Fibroblast of peridontal ligament (primary cell): Measurements from ENCODE around the gene CNOT6L.

ENCODE experiments used
- DNase-seq: peaks from one replicate; pipeline ENCODE4 v3.0.0-alpha.2; 2010; ENCODE audit errors: extremely low read depth

Gene CNOT6L

GRCh38 chr4:77820649-77821561 lies 1.7 kb upstream of the CNOT6L start:
- DNase-seq: peak; percentile 49

- DNase-seq: peak; percentile 72
Measured at GRCh38 chr4:77819843-77820648, 878 bp upstream of the CNOT6L start.

- no peak for DNase-seq
Measured at GRCh38 chr4:77819404-77819842, 255 bp upstream of the CNOT6L start.

GRCh38 chr4:77818073-77818601 lies 1.0 kb downstream of the CNOT6L start:
- DNase-seq: peak; percentile 84

- no peak for DNase-seq
Measured at GRCh38 chr4:77817304-77818072, 1.7 kb downstream of the CNOT6L start.

GRCh38 chr4:77816546-77816945 lies 2.6 kb downstream of the CNOT6L start:
- DNase-seq: no peak

- DNase-seq: no peak
Measured at GRCh38 chr4:77815636-77816035, 3.5 kb downstream of the CNOT6L start.

- no peak for DNase-seq
Measured at GRCh38 chr4:77805840-77806239, 13.3 kb downstream of the CNOT6L start.

- peak; percentile 77 for DNase-seq
Measured at GRCh38 chr4:77804471-77804870, 14.7 kb downstream of the CNOT6L start.

GRCh38 chr4:77802402-77802801 lies 16.8 kb downstream of the CNOT6L start:
- no peak for DNase-seq

GRCh38 chr4:77801260-77801608 lies 17.9 kb downstream of the CNOT6L start:
- no peak for DNase-seq

- peak; percentile 72 for DNase-seq
Measured at GRCh38 chr4:77800483-77801259, 18.5 kb downstream of the CNOT6L start.

- DNase-seq: no peak
Measured at GRCh38 chr4:77800077-77800476, 19.1 kb downstream of the CNOT6L start.

- no peak for DNase-seq
Measured at GRCh38 chr4:77798385-77798784, 20.8 kb downstream of the CNOT6L start.

- no peak for DNase-seq
Measured at GRCh38 chr4:77797239-77797638, 21.9 kb downstream of the CNOT6L start.

- no peak for DNase-seq
Measured at GRCh38 chr4:77795326-77795725, 23.8 kb downstream of the CNOT6L start.

GRCh38 chr4:77790146-77790545 lies 29.0 kb downstream of the CNOT6L start:
- DNase-seq: no peak

GRCh38 chr4:77788990-77789389 lies 30.2 kb downstream of the CNOT6L start:
- DNase-seq: no peak

- DNase-seq: no peak
Measured at GRCh38 chr4:77787969-77788368, 31.2 kb downstream of the CNOT6L start.

- no peak for DNase-seq
Measured at GRCh38 chr4:77785669-77786068, 33.5 kb downstream of the CNOT6L start.

GRCh38 chr4:77783895-77784294 lies 35.3 kb downstream of the CNOT6L start:
- no peak for DNase-seq
